Mesangial cell (primary cell): ENCODE results near the gene LRFN4. TPM values are rescaled to one million over a fixed set of nuclear protein-coding genes. Genes with fewer than 3 reads are reported as not detected.

Experiments used
- total RNA-seq: library from RNA; depleted of rRNA; stranded (reverse); fragments of >200 nt; gene quantifications from 2 replicates; pipeline ENCODE4 v1.2.3, GENCODE V29; 2015

Gene LRFN4
- total RNA-seq: 58.9 and 60.3 TPM in 2 replicates

GRCh38 chr11:66856496-66857233, at the start of gene LRFN4:
Gene LRFN4, plus strand, starts transcription at chr11:66857064. Its CDS starts 681 bp downstream, at chr11:66857745.

GRCh38 chr11:66842896-66843775, 13.7 kb upstream of the LRFN4 start, which contains the start of gene RCE1:
Gene RCE1, plus strand, starts transcription at chr11:66843441. Its CDS starts 15 bp downstream, at chr11:66843456.

Other genes starting within 250 kb of the LRFN4 start
- gene RBM14, start 240.4 kb upstream of the LRFN4 start, total RNA-seq: 34.5 and 52.3 TPM in 2 replicates
- gene RBM4, start 218.4 kb upstream of the LRFN4 start, total RNA-seq: 100 and 155 TPM in 2 replicates
- gene RBM4B, start 179.2 kb upstream of the LRFN4 start, total RNA-seq: 11.9 and 14.2 TPM in 2 replicates
- 63.4 and 74.8 TPM in 2 replicates for gene SPTBN2, start 127.8 kb upstream of the LRFN4 start, total RNA-seq
- 36.8 and 37.8 TPM in 2 replicates for gene RCE1, start 13.6 kb upstream of the LRFN4 start, total RNA-seq
- gene PC, start 101.3 kb downstream of the LRFN4 start, total RNA-seq: 12.7 and 18.6 TPM in 2 replicates
- gene C11orf86, start 118.2 kb downstream of the LRFN4 start, total RNA-seq: not detected in 2 replicates
- gene SYT12, start 166.1 kb downstream of the LRFN4 start, total RNA-seq: 0.49 and 1.9 TPM in 2 replicates
- gene RHOD, start 199.8 kb downstream of the LRFN4 start, total RNA-seq: 38.5 and 94.6 TPM in 2 replicates